K562 (cell line): ENCODE data around the gene CDK4. TPM values are rescaled to one million over a fixed set of nuclear protein-coding genes. Genes with fewer than 3 reads are reported as not detected.
A peak's percentile ranks its signal among the peaks of the same experiment; 100 is the strongest.

Source experiments
- CTBP1 ChIP-seq: fragments of 450-650 bp; IDR thresholded peaks from 2 replicates; pipeline ENCODE4 v1.6.1; 2016; ENCODE audit warnings: borderline replicate concordance
- CXXC5 ChIP-seq: fragments of 250-450 bp; sonication (Bioruptor Pico); IDR thresholded peaks from 2 replicates; pipeline ENCODE4 v1.8.0; 2022; ENCODE audit warnings: inconsistent platforms, mild to moderate bottlenecking, moderate library complexity
- ETV5 ChIP-seq: sonication (generic); formaldehyde crosslinking; IDR thresholded peaks from 2 replicates; pipeline ENCODE4 v1.4.0; 2020; ENCODE audit warnings: low read depth, mild to moderate bottlenecking, missing genetic modification reagents
- GATAD2B ChIP-seq: fragments of 450-650 bp; IDR thresholded peaks from 2 replicates; pipeline ENCODE4 v1.6.1; 2017; ENCODE audit warnings: mild to moderate bottlenecking, borderline replicate concordance
- HDAC8 ChIP-seq: fragments of 450-650 bp; IDR thresholded peaks from 2 replicates; pipeline ENCODE4 v1.6.1; 2016; ENCODE audit warnings: mild to moderate bottlenecking, missing genetic modification characterization, moderate library complexity, missing compliant biosample characterization
- HMGN3 ChIP-seq: IDR thresholded peaks from 2 replicates; pipeline ENCODE4 v1.6.1; 2011; ENCODE audit warnings: borderline replicate concordance, low read depth, mild to moderate bottlenecking, mixed read lengths, low read length; ENCODE audit not compliant: insufficient read length; ENCODE audit errors: extremely low read depth
- MAZ ChIP-seq, 2 experiments: fragments of 450-650 bp in 1 of 2; sonication (generic) in 1 of 2; formaldehyde crosslinking; IDR thresholded peaks in 1 of 2; conservative IDR thresholded peaks in 1 of 2; 2 replicates each; pipeline versions ENCODE4 v1.4.0 to v1.5.0; 2020; ENCODE audit warnings: mild to moderate bottlenecking in 1 of 2, missing genetic modification reagents in 1 of 2
- NONO ChIP-seq, 2 experiments: fragments of 200-400 bp in 1 of 2; fragments of 450-650 bp in 1 of 2; formaldehyde crosslinking in 1 of 2; IDR thresholded peaks; 2 replicates each; pipeline ENCODE4 v1.6.1; 2017; ENCODE audit warnings: low read depth in 2 of 2, mild to moderate bottlenecking in 2 of 2, moderate library complexity in 2 of 2, low read length in 1 of 2
- NR2C1 ChIP-seq, 2 experiments: fragments of 450-650 bp; IDR thresholded peaks; 2 replicates each; pipeline ENCODE4 v1.6.1; 2017; ENCODE audit warnings: mild to moderate bottlenecking in 2 of 2, antibody characterized with exemption in 1 of 2, inconsistent platforms in 1 of 2, missing compliant biosample characterization in 1 of 2, missing genetic modification characterization in 1 of 2
- NRF1 ChIP-seq, 2 experiments: fragments of 450-650 bp; IDR thresholded peaks in 1 of 2; conservative IDR thresholded peaks in 1 of 2; 2 replicates each; pipeline ENCODE4 v1.6.1; 2014; ENCODE audit warnings: mild to moderate bottlenecking in 2 of 2
- OTX1 ChIP-seq: fragments of 450-650 bp; formaldehyde crosslinking; IDR thresholded peaks from 2 replicates; pipeline ENCODE4 v1.4.0; 2022; ENCODE audit warnings: mild to moderate bottlenecking
- PCBP1 ChIP-seq: fragments of 200-400 bp; formaldehyde crosslinking; IDR thresholded peaks from 2 replicates; pipeline ENCODE4 v1.6.1; 2018; ENCODE audit warnings: mild to moderate bottlenecking, low read depth, low read length; ENCODE audit not compliant: poor library complexity, severe bottlenecking
- RB1 ChIP-seq: fragments of 450-650 bp; IDR thresholded peaks from 2 replicates; pipeline ENCODE4 v1.6.1; 2017; ENCODE audit warnings: low read depth, mild to moderate bottlenecking
- SMAD4 ChIP-seq: fragments of 250-450 bp; sonication (Bioruptor Pico); conservative IDR thresholded peaks from 2 replicates; pipeline ENCODE4 v1.8.0; 2021; ENCODE audit warnings: inconsistent platforms, mild to moderate bottlenecking, moderate library complexity
- ZBTB8A ChIP-seq: fragments of 450-650 bp; IDR thresholded peaks from 2 replicates; pipeline ENCODE4 v1.6.1; 2018; ENCODE audit warnings: mild to moderate bottlenecking, moderate library complexity; ENCODE audit not compliant: partially characterized antibody
- ZFX ChIP-seq: sonication (generic); formaldehyde crosslinking; IDR thresholded peaks from 2 replicates; pipeline ENCODE4 v1.8.0; 2022; ENCODE audit warnings: mild to moderate bottlenecking, missing genetic modification reagents, moderate library complexity
- polyA plus RNA-seq, 8 experiments: library from polyadenylated mRNA; depleted of rRNA in 4 of 8; stranded (reverse) in 5 of 8; unstranded in 3 of 8; fragments of >200 nt; fragmentation: Nextera tagmentation in 2 of 8; fragmentation: Illumina TruSeq in 1 of 8; extraction: Ambion mirVana in 2 of 8; extraction: Trizol in 1 of 8; gene quantifications; 2 replicates each; pipeline versions ENCODE4 v1.2.1 to v1.2.3, GENCODE V29; 2011 to 2014; ENCODE audit warnings: inconsistent platforms in 1 of 8, missing spikeins in 1 of 8
- total RNA-seq, 7 experiments: library from RNA; depleted of rRNA in 6 of 7; stranded (reverse); fragments of >200 nt in 6 of 7; fragmentation: Illumina TruSeq in 2 of 7; extraction: Trizol in 2 of 7; gene quantifications; 2 replicates each; pipeline versions ENCODE4 v1.2.1 to v1.2.3, GENCODE V29; 2011 to 2021; ENCODE audit warnings: low replicate concordance in 1 of 7
- TF ChIP-seq, protein P1 (sequence below): fragments of 200-800 bp; sonication (Bioruptor generic); IDR thresholded peaks from 2 replicates; pipeline ENCODE4 v1.6.1; 2017; ENCODE audit warnings: missing genetic modification characterization, missing compliant biosample characterization
- TF ChIP-seq, protein P2 (sequence below): sonication (generic); formaldehyde crosslinking; IDR thresholded peaks from 2 replicates; pipeline ENCODE4 v1.8.0; 2023; ENCODE audit warnings: mild to moderate bottlenecking, missing genetic modification reagents
- TF ChIP-seq, protein P3 (sequence below): fragments of 450-650 bp; IDR thresholded peaks from 2 replicates; pipeline ENCODE4 v1.6.1; 2016

The CDK4 gene
- total and polyA plus RNA-seq, 9 of the 15 experiments (the other 6 are each of a cell fraction or from before 2014, with no cell fraction given), result 37.8 to 436 (median 238) TPM

DNA sequence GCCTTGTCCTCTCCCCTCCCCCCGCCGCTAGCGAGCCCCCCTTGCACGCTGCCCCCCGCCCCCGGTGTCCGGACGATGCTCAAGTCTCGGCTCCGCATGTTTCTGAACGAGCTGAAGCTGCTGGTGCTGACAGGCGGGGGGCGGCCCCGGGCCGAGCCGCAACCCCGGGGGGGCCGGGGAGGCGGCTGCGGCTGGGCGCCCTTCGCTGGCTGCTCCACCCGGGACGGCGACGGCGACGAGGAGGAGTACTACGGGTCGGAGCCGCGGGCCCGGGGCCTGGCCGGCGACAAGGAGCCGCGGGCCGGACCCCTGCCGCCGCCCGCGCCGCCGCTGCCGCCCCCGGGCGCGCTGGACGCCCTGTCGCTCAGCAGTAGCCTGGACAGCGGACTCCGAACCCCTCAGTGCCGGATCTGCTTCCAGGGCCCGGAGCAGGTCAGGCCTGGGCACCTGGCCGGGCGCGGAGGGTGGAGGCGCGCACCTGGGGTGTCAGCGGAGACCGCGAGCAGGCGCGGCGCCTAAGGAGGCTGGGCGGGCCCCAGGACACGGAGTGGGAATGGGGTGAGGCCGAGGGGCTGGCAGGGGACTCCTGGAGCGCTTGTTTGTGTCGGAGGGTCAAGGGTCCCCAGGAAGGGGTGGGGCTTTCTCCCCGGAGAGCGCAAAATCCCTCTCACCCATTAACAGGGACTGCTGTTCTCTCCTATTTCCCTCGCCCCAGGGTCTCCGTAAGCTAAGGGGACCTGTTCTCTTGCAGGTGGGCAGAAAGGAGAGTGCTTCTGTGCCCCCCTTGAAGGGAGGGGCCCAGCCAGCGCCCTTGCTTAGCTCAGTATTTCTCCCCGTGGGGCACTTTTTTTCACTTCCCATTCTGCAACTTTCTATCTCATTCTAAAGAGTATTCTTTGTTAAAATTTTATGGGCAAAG is 3.6 kb upstream of the CDK4 start (continued):
- TF ChIP-seq HDAC8, result no peak
- TF ChIP-seq NR2C1 (IDR thresholded peaks at IDR 0.05), result no peak
- 0 out of 2 replicates have a peak, but pooled peaks have one; percentile 24 for TF ChIP-seq NR2C1 (tag; IDR thresholded peaks at IDR 0.05)
- TF ChIP-seq CTBP1, result peak; percentile 38; the same call in 1 of the 2 replicates
- TF ChIP-seq ETV5, result no peak
- peak; percentile 62; the same call in 1 of the 2 replicates for TF ChIP-seq RB1
- TF ChIP-seq HMGN3, result peak; percentile 51
- TF ChIP-seq, protein P1, sequence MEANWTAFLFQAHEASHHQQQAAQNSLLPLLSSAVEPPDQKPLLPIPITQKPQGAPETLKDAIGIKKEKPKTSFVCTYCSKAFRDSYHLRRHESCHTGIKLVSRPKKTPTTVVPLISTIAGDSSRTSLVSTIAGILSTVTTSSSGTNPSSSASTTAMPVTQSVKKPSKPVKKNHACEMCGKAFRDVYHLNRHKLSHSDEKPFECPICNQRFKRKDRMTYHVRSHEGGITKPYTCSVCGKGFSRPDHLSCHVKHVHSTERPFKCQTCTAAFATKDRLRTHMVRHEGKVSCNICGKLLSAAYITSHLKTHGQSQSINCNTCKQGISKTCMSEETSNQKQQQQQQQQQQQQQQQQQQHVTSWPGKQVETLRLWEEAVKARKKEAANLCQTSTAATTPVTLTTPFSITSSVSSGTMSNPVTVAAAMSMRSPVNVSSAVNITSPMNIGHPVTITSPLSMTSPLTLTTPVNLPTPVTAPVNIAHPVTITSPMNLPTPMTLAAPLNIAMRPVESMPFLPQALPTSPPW (CRISPR knock-in tag), result peak; percentile 75
- TF ChIP-seq PCBP1, result peak; percentile 19
- TF ChIP-seq ZBTB8A, result no peak
- TF ChIP-seq OTX1 (CRISPR knock-in tag), result no peak
- TF ChIP-seq, protein P2, sequence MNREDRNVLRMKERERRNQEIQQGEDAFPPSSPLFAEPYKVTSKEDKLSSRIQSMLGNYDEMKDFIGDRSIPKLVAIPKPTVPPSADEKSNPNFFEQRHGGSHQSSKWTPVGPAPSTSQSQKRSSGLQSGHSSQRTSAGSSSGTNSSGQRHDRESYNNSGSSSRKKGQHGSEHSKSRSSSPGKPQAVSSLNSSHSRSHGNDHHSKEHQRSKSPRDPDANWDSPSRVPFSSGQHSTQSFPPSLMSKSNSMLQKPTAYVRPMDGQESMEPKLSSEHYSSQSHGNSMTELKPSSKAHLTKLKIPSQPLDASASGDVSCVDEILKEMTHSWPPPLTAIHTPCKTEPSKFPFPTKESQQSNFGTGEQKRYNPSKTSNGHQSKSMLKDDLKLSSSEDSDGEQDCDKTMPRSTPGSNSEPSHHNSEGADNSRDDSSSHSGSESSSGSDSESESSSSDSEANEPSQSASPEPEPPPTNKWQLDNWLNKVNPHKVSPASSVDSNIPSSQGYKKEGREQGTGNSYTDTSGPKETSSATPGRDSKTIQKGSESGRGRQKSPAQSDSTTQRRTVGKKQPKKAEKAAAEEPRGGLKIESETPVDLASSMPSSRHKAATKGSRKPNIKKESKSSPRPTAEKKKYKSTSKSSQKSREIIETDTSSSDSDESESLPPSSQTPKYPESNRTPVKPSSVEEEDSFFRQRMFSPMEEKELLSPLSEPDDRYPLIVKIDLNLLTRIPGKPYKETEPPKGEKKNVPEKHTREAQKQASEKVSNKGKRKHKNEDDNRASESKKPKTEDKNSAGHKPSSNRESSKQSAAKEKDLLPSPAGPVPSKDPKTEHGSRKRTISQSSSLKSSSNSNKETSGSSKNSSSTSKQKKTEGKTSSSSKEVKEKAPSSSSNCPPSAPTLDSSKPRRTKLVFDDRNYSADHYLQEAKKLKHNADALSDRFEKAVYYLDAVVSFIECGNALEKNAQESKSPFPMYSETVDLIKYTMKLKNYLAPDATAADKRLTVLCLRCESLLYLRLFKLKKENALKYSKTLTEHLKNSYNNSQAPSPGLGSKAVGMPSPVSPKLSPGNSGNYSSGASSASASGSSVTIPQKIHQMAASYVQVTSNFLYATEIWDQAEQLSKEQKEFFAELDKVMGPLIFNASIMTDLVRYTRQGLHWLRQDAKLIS, result no peak
- TF ChIP-seq SMAD4 (CRISPR knock-in tag), result peak; percentile 50
- 0 out of 4 replicates have a peak, but pooled peaks of 1 of the 2 experiments have one; percentile 33 for TF ChIP-seq MAZ (CRISPR knock-in tag; conservative IDR thresholded peaks at IDR 0.05 in 1 of 2, IDR thresholded peaks at IDR 0.05 in 1 of 2)
- peak; percentile 36 to 50; a peak in 2 of 4 replicates for TF ChIP-seq NRF1 (conservative IDR thresholded peaks at IDR 0.05 in 1 of 2, IDR thresholded peaks at IDR 0.05 in 1 of 2)
- TF ChIP-seq, protein P3, sequence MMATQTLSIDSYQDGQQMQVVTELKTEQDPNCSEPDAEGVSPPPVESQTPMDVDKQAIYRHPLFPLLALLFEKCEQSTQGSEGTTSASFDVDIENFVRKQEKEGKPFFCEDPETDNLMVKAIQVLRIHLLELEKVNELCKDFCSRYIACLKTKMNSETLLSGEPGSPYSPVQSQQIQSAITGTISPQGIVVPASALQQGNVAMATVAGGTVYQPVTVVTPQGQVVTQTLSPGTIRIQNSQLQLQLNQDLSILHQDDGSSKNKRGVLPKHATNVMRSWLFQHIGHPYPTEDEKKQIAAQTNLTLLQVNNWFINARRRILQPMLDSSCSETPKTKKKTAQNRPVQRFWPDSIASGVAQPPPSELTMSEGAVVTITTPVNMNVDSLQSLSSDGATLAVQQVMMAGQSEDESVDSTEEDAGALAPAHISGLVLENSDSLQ, result 0 out of 2 replicates have a peak, but pooled peaks have one; percentile 5
- 0 out of 4 replicates have a peak, but pooled peaks of 1 of the 2 experiments have one; percentile 34 for TF ChIP-seq NONO (IDR thresholded peaks at IDR 0.05; ENCODE audit: low read depth in 2 of 2, low read length in 1 of 2)
- peak; percentile 48 for TF ChIP-seq CXXC5 (CRISPR knock-in tag)
- TF ChIP-seq GATAD2B, result peak; percentile 81
- 0 out of 2 replicates have a peak, but pooled peaks have one; percentile 34 for TF ChIP-seq ZFX
